Esophagus (tissue), 2 donors: ENCODE data around the gene GRAMD1B. TPM values are rescaled to one million over a fixed set of nuclear protein-coding genes. Genes with fewer than 3 reads are reported as not detected.
"Not testable (repeated sequence)": the region's sequence is repeated elsewhere in the genome, so short reads cannot be mapped to it uniquely, and the experiment has no call there.

Experiments used
- H3K27ac ChIP-seq, 2 donors: one replicate each; pipeline ENCODE4 v1.5.1; 2013; ENCODE audit warnings: low read depth in 2 of 2, mild to moderate bottlenecking in 2 of 2, inconsistent platforms in 1 of 2, low read length in 1 of 2, moderate library complexity in 1 of 2
- H3K27me3 ChIP-seq, 2 donors: one replicate each; pipeline ENCODE4 v1.6.1; 2013; ENCODE audit warnings: low read length in 2 of 2, control low read depth in 1 of 2, mild to moderate bottlenecking in 1 of 2; ENCODE audit not compliant: insufficient read depth in 2 of 2, control insufficient read depth in 1 of 2
- H3K36me3 ChIP-seq, 2 donors: one replicate each; pipeline ENCODE4 v1.6.1; 2013; ENCODE audit warnings: low read length in 1 of 2; ENCODE audit not compliant: control insufficient read depth in 2 of 2, insufficient read depth in 2 of 2
- H3K4me1 ChIP-seq, 2 donors: one replicate each; pipeline ENCODE4 v1.6.1; 2013; ENCODE audit warnings: low read length in 1 of 2; ENCODE audit not compliant: control insufficient read depth in 2 of 2, insufficient read depth in 2 of 2
- H3K4me3 ChIP-seq, 2 donors: one replicate each; pipeline ENCODE4 v1.5.1; 2013; ENCODE audit warnings: low read length in 2 of 2, mild to moderate bottlenecking in 2 of 2, low read depth in 1 of 2, moderate library complexity in 1 of 2
- H3K9me3 ChIP-seq, 2 donors: one replicate each; pipeline ENCODE4 v1.6.1; 2013; ENCODE audit warnings: mild to moderate bottlenecking in 2 of 2, low read depth in 1 of 2, low read length in 1 of 2, moderate library complexity in 1 of 2; ENCODE audit not compliant: control insufficient read depth in 2 of 2, insufficient read depth in 1 of 2
- WGBS, 2 donors: extraction: QIAGEN DNeasy Blood & Tissue Kit; methylation state at CpG; one replicate each; pipeline ENCODE4 v1.1.7; 2013; 5-methylcytosine and 5-hydroxymethylcytosine counted together
- polyA plus RNA-seq, 2 donors: library from polyadenylated mRNA; stranded (reverse); fragments of 200-250 nt; gene quantifications; one replicate each; pipeline ENCODE4 v1.2.3, GENCODE V29; 2013
- donor health status: healthy with polysubstance abuse.
- donor health status: Bipolar disorder and iron deficiency.

The GRAMD1B gene
- polyA plus RNA-seq, 2 donors, result 0.26 to 0.37 TPM

DNA sequence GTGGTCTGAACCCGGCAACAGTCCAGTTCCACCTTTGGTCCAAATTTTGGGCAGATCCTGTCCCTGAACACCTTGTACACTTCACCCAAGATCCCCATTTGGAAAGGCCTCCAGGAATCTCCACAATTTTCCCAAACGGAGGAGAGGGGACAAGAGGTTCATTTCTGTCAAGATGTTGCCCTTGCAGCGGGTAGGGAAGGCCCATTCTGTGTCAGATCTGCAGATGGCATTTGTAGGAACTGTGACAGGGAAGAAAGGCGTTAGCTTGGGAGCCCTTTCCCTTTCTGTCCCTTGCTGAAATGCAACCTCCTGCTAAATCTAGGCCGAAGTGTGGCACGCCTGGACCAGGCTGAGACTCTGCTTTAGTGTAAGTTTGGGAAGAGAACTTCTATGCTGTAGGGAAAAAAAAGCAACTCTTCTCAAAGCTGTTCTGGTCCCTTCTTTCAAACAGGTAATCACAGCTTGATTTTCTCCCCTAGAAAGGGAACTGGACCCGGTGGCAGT lies 138.3 kb downstream of the GRAMD1B start:
- H3K4me1 ChIP-seq, result no peaks in the 10 kb centered on the region
- H3K4me3 ChIP-seq, result no peak overlapping the region
- H3K9me3 ChIP-seq, result no peaks in the 10 kb centered on the region
- H3K36me3 ChIP-seq, result no peaks in the 10 kb centered on the region
- H3K27me3 ChIP-seq, result no peaks in the 10 kb centered on the region
- H3K27ac ChIP-seq, result no peak overlapping the region
- WGBS, 2 donors, result 67 to 79% methylated on average over 7 of the region's 7 CpGs

DNA sequence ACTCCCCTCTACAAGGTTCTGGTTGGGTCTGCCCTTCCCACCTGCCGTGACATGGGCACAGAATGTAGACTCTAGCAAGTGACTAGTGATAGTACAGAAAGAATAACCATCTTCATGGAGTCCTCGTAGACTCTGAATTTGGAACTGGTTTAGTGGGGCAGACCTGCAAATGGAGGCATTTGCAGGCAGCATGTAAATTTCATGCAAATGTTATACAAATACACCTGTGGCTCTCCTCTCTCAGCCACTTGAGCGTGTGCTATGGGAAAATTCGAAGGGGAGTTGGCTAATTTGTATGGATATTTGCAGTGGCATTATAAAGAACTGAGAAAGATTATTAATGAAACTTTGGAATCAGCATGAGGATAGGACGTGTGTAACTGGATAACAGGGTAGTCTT lies 139.3 kb downstream of the GRAMD1B start:
- Histone ChIP-seq H3K4me3 (no peak overlapping the region), H3K36me3 (no peaks in the 10 kb centered on the region), H3K27ac (no peak overlapping the region), H3K4me1 (no peaks in the 10 kb centered on the region), H3K9me3 (no peaks in the 10 kb centered on the region), H3K27me3 (no peaks in the 10 kb centered on the region)
- WGBS, 2 donors, result 88 to 93% methylated on average over 5 of the region's 5 CpGs

GRCh38 chr11:123570939-123571580 lies 141.0 kb downstream of the GRAMD1B start:
- Histone ChIP-seq H3K27ac (no peak overlapping the region), H3K27me3 (no peaks in the 10 kb centered on the region), H3K4me1 (no peaks in the 10 kb centered on the region), H3K9me3 (no peaks in the 10 kb centered on the region), H3K4me3 (no peak overlapping the region), H3K36me3 (no peaks in the 10 kb centered on the region)
- 77 to 83% methylated on average over 9 of the region's 9 CpGs for WGBS, 2 donors

- not testable (repeated sequence) for H3K36me3 ChIP-seq, H3K27ac ChIP-seq
- 97% methylated on average over 18 to 21 of the region's 21 CpGs for WGBS, 2 donors
Measured at GRCh38 chr11:123572791-123573190, 142.7 kb downstream of the GRAMD1B start.

GRCh38 chr11:123573286-123573685 lies 143.2 kb downstream of the GRAMD1B start:
- Histone ChIP-seq H3K4me3 (no peak overlapping the region), H3K4me1 (no peaks in the 10 kb centered on the region)
- WGBS, 2 donors, result 34 to 40% methylated on average over 2 of the region's 2 CpGs

More at GRCh38 chr11:123572791-123573190, 142.7 kb downstream of the GRAMD1B start:
- not testable (repeated sequence) for H3K9me3 ChIP-seq, H3K4me1 ChIP-seq, H3K4me3 ChIP-seq, H3K27me3 ChIP-seq

GRCh38 chr11:123575441-123575840 lies 145.4 kb downstream of the GRAMD1B start:
- no peak overlapping the region for H3K27ac ChIP-seq
- WGBS, 2 donors, result 71% methylated on average over 7 of the region's 7 CpGs

More at GRCh38 chr11:123573286-123573685, 143.2 kb downstream of the GRAMD1B start:
- no peaks in the 10 kb centered on the region for H3K36me3 ChIP-seq
- H3K27ac ChIP-seq, result no peak overlapping the region
- H3K27me3 ChIP-seq, result no peaks in the 10 kb centered on the region
- H3K9me3 ChIP-seq, result no peaks in the 10 kb centered on the region

GRCh38 chr11:123576082-123576481 lies 146.0 kb downstream of the GRAMD1B start:
- Histone ChIP-seq H3K9me3 (no peaks in the 10 kb centered on the region), H3K27ac (no peak overlapping the region), H3K27me3 (no peaks in the 10 kb centered on the region), H3K4me3 (no peak overlapping the region), H3K36me3 (no peaks in the 10 kb centered on the region), H3K4me1 (no peaks in the 10 kb centered on the region)
- 57 to 60% methylated on average over 3 of the region's 3 CpGs for WGBS, 2 donors

More at GRCh38 chr11:123575441-123575840, 145.4 kb downstream of the GRAMD1B start:
- Histone ChIP-seq H3K27me3 (no peaks in the 10 kb centered on the region), H3K9me3 (no peaks in the 10 kb centered on the region), H3K4me1 (no peaks in the 10 kb centered on the region), H3K36me3 (no peaks in the 10 kb centered on the region), H3K4me3 (no peak overlapping the region)

DNA sequence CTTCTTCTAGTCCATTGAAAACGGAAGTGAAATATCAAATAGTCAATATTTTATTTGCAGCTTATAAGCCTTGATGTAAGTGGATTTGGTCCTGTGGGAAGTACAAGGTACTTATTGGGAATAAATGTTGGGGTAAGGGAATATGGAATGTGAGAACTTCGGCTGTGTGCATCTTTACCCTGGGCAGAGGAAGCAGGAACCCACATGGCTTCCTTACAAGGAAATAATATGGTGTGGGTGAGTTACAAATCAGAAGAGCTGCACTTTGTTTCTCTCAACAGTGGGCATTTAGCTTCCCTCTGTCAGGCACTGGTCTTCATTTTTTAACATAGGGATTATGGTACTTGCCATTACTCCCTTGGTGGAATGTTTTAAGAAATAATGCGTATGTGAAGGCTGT lies 146.4 kb downstream of the GRAMD1B start:
- peaks cover 0 to 3% of the 10 kb centered on the region in 2 donors for H3K27me3 ChIP-seq
- H3K36me3 ChIP-seq, result no peaks in the 10 kb centered on the region
- H3K27ac ChIP-seq, result no peak overlapping the region
- no peaks in the 10 kb centered on the region for H3K4me1 ChIP-seq
- WGBS, 2 donors, result 27 to 41% methylated on average over 3 of the region's 3 CpGs
- no peaks in the 10 kb centered on the region for H3K9me3 ChIP-seq
- H3K4me3 ChIP-seq, result no peak overlapping the region

DNA sequence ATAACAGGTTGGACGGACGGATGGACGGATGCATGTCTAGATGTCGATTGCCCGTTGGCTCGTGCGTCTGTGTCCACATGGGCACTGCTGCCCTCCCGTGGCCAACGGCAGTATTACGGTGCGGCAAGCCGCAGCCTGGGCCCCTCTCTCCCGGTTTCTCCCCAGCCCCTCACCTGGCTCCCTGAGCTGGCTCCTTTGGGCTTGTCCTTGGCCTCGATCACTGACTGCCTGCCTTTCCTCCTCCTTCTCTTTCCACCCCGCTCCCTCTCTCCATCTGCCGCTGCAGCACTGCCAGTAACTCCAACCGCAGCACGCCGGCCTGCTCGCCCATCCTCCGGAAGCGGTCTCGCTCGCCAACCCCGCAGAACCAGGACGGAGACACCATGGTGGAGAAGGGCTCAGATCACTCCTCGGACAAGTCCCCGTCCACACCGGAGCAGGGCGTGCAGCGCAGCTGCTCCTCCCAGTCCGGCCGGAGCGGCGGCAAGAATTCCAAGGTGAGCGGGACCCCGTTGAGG lies 147.1 kb downstream of the GRAMD1B start:
- H3K4me3 ChIP-seq, result no peak overlapping the region
- peaks cover 0 to 3% of the 10 kb centered on the region in 2 donors for H3K27me3 ChIP-seq
- H3K4me1 ChIP-seq, result no peaks in the 10 kb centered on the region
- no peaks in the 10 kb centered on the region for H3K36me3 ChIP-seq
- no peaks in the 10 kb centered on the region for H3K9me3 ChIP-seq
- H3K27ac ChIP-seq, result no peak overlapping the region
- 54 to 56% methylated on average over 37 of the region's 37 CpGs for WGBS, 2 donors
